Activated CD8-positive, alpha-beta T cell treated with anti-CD3 and anti-CD28 coated beads for 36 hours (primary cell): Measurements from ENCODE around the gene TNFSF15. TPM values are rescaled to one million over a fixed set of nuclear protein-coding genes. Genes with fewer than 3 reads are reported as not detected.

Experiments used
- ATAC-seq: fragments of 200-7000 bp; cut with Tn5 transposase; one replicate; pipeline ENCODE4 v1.10.0; 2021; ENCODE audit warnings: mild to moderate bottlenecking, moderate library complexity
- CTCF ChIA-PET: fragments of 350-600 bp; sonication (Branson Sonifier 250); formaldehyde crosslinking; loops from one replicate; lab custom pipeline; 2021; ENCODE audit warnings: antibody characterized with exemption; lab: Charles Lee
- POLR2A ChIA-PET: fragments of 350-600 bp; sonication (Branson Sonifier 250); formaldehyde crosslinking; loops from one replicate; lab custom pipeline; 2021; ENCODE audit warnings: antibody characterized with exemption; lab: Charles Lee
- DNase-seq: peaks from one replicate; pipeline ENCODE4 v3.0.0-alpha.2; 2020
- H3K27ac Mint-ChIP-seq: one replicate; pipeline ENCODE4 v1.8.0; 2021; ENCODE audit warnings: mild to moderate bottlenecking, mixed read lengths
- H3K27me3 Mint-ChIP-seq: one replicate; pipeline ENCODE4 v1.8.0; 2021; ENCODE audit warnings: mixed read lengths
- H3K36me3 Mint-ChIP-seq: one replicate; pipeline ENCODE4 v1.8.0; 2021; ENCODE audit warnings: low read depth, mixed read lengths
- H3K4me1 Mint-ChIP-seq: one replicate; pipeline ENCODE4 v1.8.0; 2021; ENCODE audit warnings: low read depth, mixed read lengths
- H3K4me3 Mint-ChIP-seq: one replicate; pipeline ENCODE4 v1.8.0; 2021; ENCODE audit warnings: mild to moderate bottlenecking, moderate library complexity, mixed read lengths
- H3K9me3 Mint-ChIP-seq: one replicate; pipeline ENCODE4 v1.8.0; 2021; ENCODE audit warnings: mixed read lengths
- CTCF ChIP-seq: fragments of 200-600 bp; IDR thresholded peaks from one replicate; pipeline ENCODE4 v1.8.0; 2022; ENCODE audit warnings: antibody characterized with exemption, mild to moderate bottlenecking
- intact Hi-C: fragments of 100-400 bp; cut with micrococcal nuclease; formaldehyde crosslinking; loops from one replicate; pipeline ENCODE4 v1.10.0; 2022
- total RNA-seq, 2 experiments: library from RNA; stranded (reverse); gene quantifications; one replicate each; pipeline ENCODE4 v1.2.3, GENCODE V29; 2021

Gene TNFSF15
- total RNA-seq, 2 experiments from 2014 or later: 0.16 to 0.23 TPM

- POLR2A ChIA-PET: no interaction called here
- no peak for TF ChIP-seq CTCF
Measured at GRCh38 chr9:114777821-114778609, 27.8 kb downstream of the TNFSF15 start.

DNA sequence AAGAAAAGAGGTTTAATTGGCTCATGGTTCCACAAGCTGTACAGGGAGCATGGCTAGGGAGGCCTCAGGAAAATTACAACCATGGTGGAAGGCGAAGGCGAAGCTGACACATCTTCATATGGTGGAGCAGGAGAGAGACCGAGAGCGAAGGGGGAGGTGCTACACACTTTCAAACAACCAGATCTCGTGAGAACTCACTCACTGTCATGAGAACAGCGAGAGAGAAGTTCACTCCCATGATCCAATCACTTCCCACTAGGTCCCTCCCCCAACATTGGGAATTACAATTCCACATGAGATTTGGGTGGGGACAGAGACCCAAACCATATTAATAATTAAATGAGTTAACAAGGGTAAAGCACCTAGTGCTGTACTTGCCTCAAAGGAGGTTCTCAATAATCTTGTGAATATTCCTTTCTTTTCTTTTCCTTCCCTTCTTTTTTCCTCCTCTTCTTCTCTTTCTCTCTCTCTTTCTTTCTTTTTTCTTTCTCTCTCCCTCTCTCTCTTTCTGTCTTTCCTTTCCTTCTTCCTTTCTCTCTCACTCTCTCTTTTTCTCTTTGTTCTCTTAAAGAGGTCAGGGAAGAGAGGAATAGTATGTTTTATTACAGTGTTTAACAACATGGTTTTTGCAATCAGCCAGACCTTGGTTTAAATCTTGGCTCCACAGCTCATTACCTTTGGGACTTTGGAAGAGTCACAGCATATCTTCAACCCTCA is 29.0 kb downstream of the TNFSF15 start:
- Mint-ChIP-seq H3K4me3 (no peak overlapping the region), H3K27ac (no peak overlapping the region), H3K4me1 (peaks cover 33% of the 10 kb centered on the region), H3K36me3 (no peaks in the 10 kb centered on the region), H3K27me3 (peaks cover 8% of the 10 kb centered on the region), H3K9me3 (no peaks in the 10 kb centered on the region)
- intact Hi-C loops: no loop called here
- POLR2A ChIA-PET: no interaction called here
- DNase-seq: no peak
- CTCF ChIA-PET: interaction anchor here (1.3 to 1.4 kb wide), 2 partner anchors 130 to 238 kb away, joined by 3 to 4 read pairs; no protein-coding TSS in a partner anchor
- ATAC-seq: no peak
- no peak for TF ChIP-seq CTCF

More at GRCh38 chr9:114777821-114778609, 27.8 kb downstream of the TNFSF15 start:
- H3K9me3 Mint-ChIP-seq: no peaks in the 10 kb centered on the region
- H3K27ac Mint-ChIP-seq: no peak overlapping the region
- CTCF ChIA-PET: interaction anchor here (1.4 kb wide), 1 partner anchor 129 kb away, joined by 3 read pairs; no protein-coding TSS in a partner anchor
- no peak overlapping the region for H3K4me3 Mint-ChIP-seq
- H3K27me3 Mint-ChIP-seq: peaks cover 8% of the 10 kb centered on the region
- peaks cover 33% of the 10 kb centered on the region for H3K4me1 Mint-ChIP-seq
- intact Hi-C loops: no loop called here
- no peaks in the 10 kb centered on the region for H3K36me3 Mint-ChIP-seq
- ATAC-seq: peak; percentile 99
- peak; percentile 75 for DNase-seq

- H3K27ac Mint-ChIP-seq: no peak overlapping the region
- POLR2A ChIA-PET: no interaction called here
- intact Hi-C loops: no loop called here
Measured at GRCh38 chr9:114775981-114776380, 29.9 kb downstream of the TNFSF15 start.

DNA sequence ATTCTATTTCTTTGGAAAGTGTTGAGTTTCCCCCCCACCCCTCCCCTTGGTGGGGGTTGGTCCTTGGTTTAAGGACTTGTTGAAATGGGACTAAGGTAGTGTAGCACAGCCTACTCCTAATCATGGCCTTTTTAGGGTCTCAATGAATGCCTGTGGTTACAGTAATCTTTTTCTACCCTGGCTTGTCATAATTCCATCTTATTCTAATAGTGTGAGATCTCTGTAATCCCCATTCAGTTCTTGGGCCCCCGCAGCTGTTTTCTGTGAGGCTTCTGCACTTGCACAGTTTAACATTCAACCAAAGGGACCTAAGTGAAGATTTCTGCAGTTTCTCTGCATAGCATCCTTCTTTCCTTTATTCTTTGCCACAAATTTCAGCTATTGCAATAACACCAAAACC is 30.7 kb downstream of the TNFSF15 start:
- peaks cover 33% of the 10 kb centered on the region for H3K4me1 Mint-ChIP-seq
- ChIA-PET POLR2A (interaction anchor here (0.8 to 1.2 kb wide), 2 partner anchors 15 to 120 kb away, joined by 3 read pairs; no protein-coding TSS in a partner anchor), CTCF (interaction anchor here (0.8 to 1.3 kb wide), 2 partner anchors 32 to 132 kb away, joined by 3 to 4 read pairs; no protein-coding TSS in a partner anchor)
- H3K36me3 Mint-ChIP-seq: no peaks in the 10 kb centered on the region
- intact Hi-C loops: no loop called here
- no peak overlapping the region for H3K27ac Mint-ChIP-seq
- no peak overlapping the region for H3K4me3 Mint-ChIP-seq
- peaks cover 8% of the 10 kb centered on the region for H3K27me3 Mint-ChIP-seq
- ATAC-seq: no peak
- no peaks in the 10 kb centered on the region for H3K9me3 Mint-ChIP-seq
- TF ChIP-seq CTCF: no peak
- no peak for DNase-seq

More at GRCh38 chr9:114775981-114776380, 29.9 kb downstream of the TNFSF15 start:
- Mint-ChIP-seq H3K36me3 (no peaks in the 10 kb centered on the region), H3K27me3 (peaks cover 8% of the 10 kb centered on the region), H3K4me1 (peaks cover 33% of the 10 kb centered on the region), H3K9me3 (no peaks in the 10 kb centered on the region), H3K4me3 (no peak overlapping the region)
- CTCF ChIA-PET: interaction anchor here (0.8 to 1.3 kb wide), 2 partner anchors 13 to 239 kb away, joined by 3 to 4 read pairs; no protein-coding TSS in a partner anchor
- TF ChIP-seq CTCF: no peak
- ATAC-seq (no peak), DNase-seq (no peak)
